ENCODE measurements around the gene IFFO2. TPM values are rescaled to one million over a fixed set of nuclear protein-coding genes. Genes with fewer than 3 reads are reported as not detected.

The IFFO2 gene
- total and polyA plus RNA-seq, 2 of the 13 experiments (the other 11 are each of a cell fraction or from before 2014, with no cell fraction given): 7.3 to 16.7 TPM

GRCh38 chr1:18936814-18937481 is 19.5 kb downstream of the IFFO2 start (continued):
- TF ChIP-seq ZBTB40 (IDR thresholded peaks at IDR 0.05): no peak
- no peak for TF ChIP-seq ZBTB40 (CRISPR knock-in tag; IDR thresholded peaks at IDR 0.05)
- TF ChIP-seq ATF3 (CRISPR knock-in tag; IDR thresholded peaks at IDR 0.05): no peak
- no peak for TF ChIP-seq ADNP (CRISPR knock-in tag; IDR thresholded peaks at IDR 0.05)
- no peak; the same call in 1 of the 2 replicates for TF ChIP-seq AKAP8 (CRISPR knock-in tag; IDR thresholded peaks at IDR 0.05)
- TF ChIP-seq SMAD3 (CRISPR knock-in tag; IDR thresholded peaks at IDR 0.05): no peak
- no peak for TF ChIP-seq ZNF350 (CRISPR knock-in tag; IDR thresholded peaks at IDR 0.05; ENCODE audit: borderline replicate concordance, low read depth)
- no peak for TF ChIP-seq ZNF414 (CRISPR knock-in tag; IDR thresholded peaks at IDR 0.05)
- TF ChIP-seq PRMT3 (CRISPR knock-in tag; IDR thresholded peaks at IDR 0.05; ENCODE audit: borderline replicate concordance, low read depth): no peak
- TF ChIP-seq, protein P1, sequence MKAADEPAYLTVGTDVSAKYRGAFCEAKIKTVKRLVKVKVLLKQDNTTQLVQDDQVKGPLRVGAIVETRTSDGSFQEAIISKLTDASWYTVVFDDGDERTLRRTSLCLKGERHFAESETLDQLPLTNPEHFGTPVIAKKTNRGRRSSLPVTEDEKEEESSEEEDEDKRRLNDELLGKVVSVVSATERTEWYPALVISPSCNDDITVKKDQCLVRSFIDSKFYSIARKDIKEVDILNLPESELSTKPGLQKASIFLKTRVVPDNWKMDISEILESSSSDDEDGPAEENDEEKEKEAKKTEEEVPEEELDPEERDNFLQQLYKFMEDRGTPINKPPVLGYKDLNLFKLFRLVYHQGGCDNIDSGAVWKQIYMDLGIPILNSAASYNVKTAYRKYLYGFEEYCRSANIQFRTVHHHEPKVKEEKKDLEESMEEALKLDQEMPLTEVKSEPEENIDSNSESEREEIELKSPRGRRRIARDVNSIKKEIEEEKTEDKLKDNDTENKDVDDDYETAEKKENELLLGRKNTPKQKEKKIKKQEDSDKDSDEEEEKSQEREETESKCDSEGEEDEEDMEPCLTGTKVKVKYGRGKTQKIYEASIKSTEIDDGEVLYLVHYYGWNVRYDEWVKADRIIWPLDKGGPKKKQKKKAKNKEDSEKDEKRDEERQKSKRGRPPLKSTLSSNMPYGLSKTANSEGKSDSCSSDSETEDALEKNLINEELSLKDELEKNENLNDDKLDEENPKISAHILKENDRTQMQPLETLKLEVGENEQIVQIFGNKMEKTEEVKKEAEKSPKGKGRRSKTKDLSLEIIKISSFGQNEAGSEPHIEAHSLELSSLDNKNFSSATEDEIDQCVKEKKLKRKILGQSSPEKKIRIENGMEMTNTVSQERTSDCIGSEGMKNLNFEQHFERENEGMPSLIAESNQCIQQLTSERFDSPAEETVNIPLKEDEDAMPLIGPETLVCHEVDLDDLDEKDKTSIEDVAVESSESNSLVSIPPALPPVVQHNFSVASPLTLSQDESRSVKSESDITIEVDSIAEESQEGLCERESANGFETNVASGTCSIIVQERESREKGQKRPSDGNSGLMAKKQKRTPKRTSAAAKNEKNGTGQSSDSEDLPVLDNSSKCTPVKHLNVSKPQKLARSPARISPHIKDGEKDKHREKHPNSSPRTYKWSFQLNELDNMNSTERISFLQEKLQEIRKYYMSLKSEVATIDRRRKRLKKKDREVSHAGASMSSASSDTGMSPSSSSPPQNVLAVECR (CRISPR knock-in tag; IDR thresholded peaks at IDR 0.05; ENCODE audit: borderline replicate concordance): peak; percentile 72
- TF ChIP-seq THAP7 (CRISPR knock-in tag; IDR thresholded peaks at IDR 0.05): no peak
- no peak for TF ChIP-seq SNRNP70 (IDR thresholded peaks at IDR 0.05; ENCODE audit: low read depth, low read length)
- peak; percentile 68 for TF ChIP-seq NCOA2 (CRISPR knock-in tag; IDR thresholded peaks at IDR 0.05)
- TF ChIP-seq HNF4A (CRISPR knock-in tag; IDR thresholded peaks at IDR 0.05): peak; percentile 84
